ENCODE measurements around the gene CDYL.

CDYL gene

GRCh38 chr6:4803343-4803744 is 27.1 kb downstream of the CDYL start:
- DNase-seq (ENCODE audit: insufficient read length, low spot score) (no peak), FAIRE-seq (no peak)
- no peak for TF ChIP-seq POLR2A (IDR thresholded peaks at IDR 0.05; ENCODE audit: low read depth, low read length)

GRCh38 chr6:4804095-4804494 is 27.9 kb downstream of the CDYL start:
- no peak for TF ChIP-seq POLR2A (IDR thresholded peaks at IDR 0.05; ENCODE audit: low read depth, low read length)
- FAIRE-seq (peak; percentile 96), DNase-seq (ENCODE audit: insufficient read length, low spot score) (peak; percentile 60)

- no peak for TF ChIP-seq POLR2A (IDR thresholded peaks at IDR 0.05; ENCODE audit: low read depth, low read length)
- DNase-seq (ENCODE audit: insufficient read length, low spot score), result peak; percentile 17
- FAIRE-seq, result no peak
Measured at GRCh38 chr6:4805553-4806336, 29.5 kb downstream of the CDYL start.

GRCh38 chr6:4806337-4806725 is 30.1 kb downstream of the CDYL start:
- TF ChIP-seq POLR2A (IDR thresholded peaks at IDR 0.05; ENCODE audit: low read depth, low read length), result no peak
- no peak for FAIRE-seq
- DNase-seq (ENCODE audit: insufficient read length, low spot score), result no peak

- no peak for FAIRE-seq
- DNase-seq (ENCODE audit: insufficient read length, low spot score), result no peak
- no peak for TF ChIP-seq POLR2A (IDR thresholded peaks at IDR 0.05; ENCODE audit: low read depth, low read length)
Measured at GRCh38 chr6:4806791-4807190, 30.6 kb downstream of the CDYL start.

GRCh38 chr6:4808396-4808795 is 32.2 kb downstream of the CDYL start:
- FAIRE-seq (no peak), DNase-seq (ENCODE audit: insufficient read length, low spot score) (no peak)
- no peak for TF ChIP-seq POLR2A (IDR thresholded peaks at IDR 0.05; ENCODE audit: low read depth, low read length)

- no peak for TF ChIP-seq POLR2A (IDR thresholded peaks at IDR 0.05; ENCODE audit: low read depth, low read length)
- peak; percentile 23 for DNase-seq (ENCODE audit: insufficient read length, low spot score)
Measured at GRCh38 chr6:4809999-4810918, 34.1 kb downstream of the CDYL start.

GRCh38 chr6:4812068-4812467 is 35.9 kb downstream of the CDYL start:
- TF ChIP-seq POLR2A (IDR thresholded peaks at IDR 0.05; ENCODE audit: low read depth, low read length), result no peak
- FAIRE-seq (peak; percentile 96), DNase-seq (ENCODE audit: insufficient read length, low spot score) (peak; percentile 54)

More at GRCh38 chr6:4809999-4810918, 34.1 kb downstream of the CDYL start:
- no peak for FAIRE-seq

- FAIRE-seq (no peak), DNase-seq (ENCODE audit: insufficient read length, low spot score) (no peak)
- no peak for TF ChIP-seq POLR2A (IDR thresholded peaks at IDR 0.05; ENCODE audit: low read depth, low read length)
Measured at GRCh38 chr6:4813055-4813454, 36.9 kb downstream of the CDYL start.

- FAIRE-seq (no peak), DNase-seq (ENCODE audit: insufficient read length, low spot score) (no peak)
- no peak for TF ChIP-seq POLR2A (IDR thresholded peaks at IDR 0.05; ENCODE audit: low read depth, low read length)
Measured at GRCh38 chr6:4814212-4814611, 38.0 kb downstream of the CDYL start.

- DNase-seq (ENCODE audit: insufficient read length, low spot score), result no peak
- FAIRE-seq, result no peak
- no peak for TF ChIP-seq POLR2A (IDR thresholded peaks at IDR 0.05; ENCODE audit: low read depth, low read length)
Measured at GRCh38 chr6:4814987-4815386, 38.8 kb downstream of the CDYL start.

GRCh38 chr6:4815584-4815983 is 39.4 kb downstream of the CDYL start:
- TF ChIP-seq POLR2A (IDR thresholded peaks at IDR 0.05; ENCODE audit: low read depth, low read length), result no peak
- DNase-seq (ENCODE audit: insufficient read length, low spot score) (no peak), FAIRE-seq (no peak)

GRCh38 chr6:4816904-4817303 is 40.7 kb downstream of the CDYL start:
- TF ChIP-seq POLR2A (IDR thresholded peaks at IDR 0.05; ENCODE audit: low read depth, low read length), result no peak
- DNase-seq (ENCODE audit: insufficient read length, low spot score) (no peak), FAIRE-seq (no peak)

- FAIRE-seq (no peak), DNase-seq (ENCODE audit: insufficient read length, low spot score) (no peak)
- no peak for TF ChIP-seq POLR2A (IDR thresholded peaks at IDR 0.05; ENCODE audit: low read depth, low read length)
Measured at GRCh38 chr6:4817551-4817950, 41.3 kb downstream of the CDYL start.
